ENCODE data around the gene PPM1F.

The PPM1F gene

GRCh38 chr22:21922370-21923162 lies 30.1 kb downstream of the PPM1F start:
- Histone ChIP-seq H3K9me3 (replicated peaks in 1 of 2; ENCODE audit: control insufficient read depth in 2 of 2, insufficient read depth in 1 of 2, low read depth in 1 of 2, low read length in 2 of 2) (no peaks in the 10 kb centered on the region), H4K8ac (ENCODE audit: low read depth, low read length) (no peak overlapping the region), H3K14ac (ENCODE audit: low read length) (no peak overlapping the region), H2BK120ac (ENCODE audit: low read depth, low read length) (no peak overlapping the region), H2BK15ac (ENCODE audit: low read length) (peak overlapping the region; percentile 34), H3K79me1 (ENCODE audit: low read depth, low read length) (no peaks in the 10 kb centered on the region), H3K4me1 (ENCODE audit: control insufficient read depth in 2 of 2, insufficient read depth in 1 of 2, low read depth in 1 of 2, low read length in 2 of 2) (peaks cover 7 to 43% of the 10 kb centered on the region in 2 donors), H2BK5ac (ENCODE audit: low read length) (no peak overlapping the region), H3K18ac (ENCODE audit: low read length) (peak overlapping the region; percentile 50), H2AFZ (ENCODE audit: low read length) (no peak overlapping the region), H3K36me3 (replicated peaks in 1 of 2; ENCODE audit: control insufficient read depth in 2 of 2, insufficient read depth in 2 of 2, low read length in 2 of 2) (peaks cover 0 to 9% of the 10 kb centered on the region in 2 donors), H2AK5ac (ENCODE audit: low read depth, low read length) (peak overlapping the region; percentile 77), H3K4me2 (ENCODE audit: insufficient read depth, low read length, poor library complexity, severe bottlenecking) (no peak overlapping the region), H3K4ac (ENCODE audit: low read length) (peak overlapping the region; percentile 31), H3K4me3 (ENCODE audit: low read length in 2 of 2) (no peak overlapping the region), H3K9ac (ENCODE audit: low read depth, low read length, poor library complexity) (no peak overlapping the region), H3K27ac (replicated peaks; ENCODE audit: low read length) (no peak overlapping the region), H3K27me3 (ENCODE audit: control insufficient read depth in 3 of 3, insufficient read depth in 3 of 3, low read depth in 1 of 3, low read length in 3 of 3) (no peaks in the 10 kb centered on the region), H4K91ac (ENCODE audit: low read depth, low read length, poor library complexity) (no peak overlapping the region), H3K23ac (ENCODE audit: low read depth, low read length, poor library complexity) (peak overlapping the region; percentile 56), H2BK12ac (ENCODE audit: low read length) (no peak overlapping the region)
- DNase-seq (ENCODE audit: low spot score), result no peak
- WGBS, 2 donors (ENCODE audit: extremely low coverage in 2 of 2, insufficient read length in 2 of 2, insufficient replicate concordance in 1 of 2), result no CpG with 5 or more reads among the region's 20 CpGs

GRCh38 chr22:21921729-21922128 lies 30.9 kb downstream of the PPM1F start:
- no peak for DNase-seq (ENCODE audit: low spot score)
- peak overlapping the region; percentile 39 for H3K18ac ChIP-seq (ENCODE audit: low read length)
- H4K91ac ChIP-seq (ENCODE audit: low read depth, low read length, poor library complexity), result peak overlapping the region; percentile 3
- H3K27ac ChIP-seq (replicated peaks; ENCODE audit: low read length), result no peak overlapping the region
- no peak overlapping the region for H2AFZ ChIP-seq (ENCODE audit: low read length)
- no peak overlapping the region for H2BK120ac ChIP-seq (ENCODE audit: low read depth, low read length)
- no peaks in the 10 kb centered on the region for H3K27me3 ChIP-seq (ENCODE audit: control insufficient read depth in 3 of 3, insufficient read depth in 3 of 3, low read depth in 1 of 3, low read length in 3 of 3)
- H3K4ac ChIP-seq (ENCODE audit: low read length), result no peak overlapping the region
- peak overlapping the region; percentile 59 for H3K14ac ChIP-seq (ENCODE audit: low read length)
- no peak overlapping the region for H3K23ac ChIP-seq (ENCODE audit: low read depth, low read length, poor library complexity)
- no peaks in the 10 kb centered on the region for H3K79me1 ChIP-seq (ENCODE audit: low read depth, low read length)
- no peaks in the 10 kb centered on the region for H3K9me3 ChIP-seq (replicated peaks in 1 of 2; ENCODE audit: control insufficient read depth in 2 of 2, insufficient read depth in 1 of 2, low read depth in 1 of 2, low read length in 2 of 2)
- H2AK5ac ChIP-seq (ENCODE audit: low read depth, low read length), result peak overlapping the region; percentile 3
- WGBS, 2 donors (ENCODE audit: extremely low coverage in 2 of 2, insufficient read length in 2 of 2, insufficient replicate concordance in 1 of 2), result no CpG with 5 or more reads among the region's 8 CpGs
- peaks cover 0 to 5% of the 10 kb centered on the region in 2 donors for H3K36me3 ChIP-seq (replicated peaks in 1 of 2; ENCODE audit: control insufficient read depth in 2 of 2, insufficient read depth in 2 of 2, low read length in 2 of 2)
- H4K8ac ChIP-seq (ENCODE audit: low read depth, low read length), result no peak overlapping the region
- no peak overlapping the region for H3K4me3 ChIP-seq (ENCODE audit: low read length in 2 of 2)
- H2BK12ac ChIP-seq (ENCODE audit: low read length), result no peak overlapping the region
- H2BK5ac ChIP-seq (ENCODE audit: low read length), result no peak overlapping the region
- peaks cover 12 to 40% of the 10 kb centered on the region in 2 donors for H3K4me1 ChIP-seq (ENCODE audit: control insufficient read depth in 2 of 2, insufficient read depth in 1 of 2, low read depth in 1 of 2, low read length in 2 of 2)
- H2BK15ac ChIP-seq (ENCODE audit: low read length), result no peak overlapping the region
- H3K9ac ChIP-seq (ENCODE audit: low read depth, low read length, poor library complexity), result no peak overlapping the region
- no peak overlapping the region for H3K4me2 ChIP-seq (ENCODE audit: insufficient read depth, low read length, poor library complexity, severe bottlenecking)

GRCh38 chr22:21921184-21921721 lies 31.4 kb downstream of the PPM1F start:
- Histone ChIP-seq H2AFZ (ENCODE audit: low read length) (no peak overlapping the region), H2BK5ac (ENCODE audit: low read length) (no peak overlapping the region), H4K91ac (ENCODE audit: low read depth, low read length, poor library complexity) (peak overlapping the region; percentile 3), H3K9me3 (replicated peaks in 1 of 2; ENCODE audit: control insufficient read depth in 2 of 2, insufficient read depth in 1 of 2, low read depth in 1 of 2, low read length in 2 of 2) (no peaks in the 10 kb centered on the region), H2BK15ac (ENCODE audit: low read length) (no peak overlapping the region), H3K4ac (ENCODE audit: low read length) (no peak overlapping the region), H3K27ac (replicated peaks; ENCODE audit: low read length) (no peak overlapping the region), H3K4me1 (ENCODE audit: control insufficient read depth in 2 of 2, insufficient read depth in 1 of 2, low read depth in 1 of 2, low read length in 2 of 2) (peaks cover 12 to 40% of the 10 kb centered on the region in 2 donors), H3K4me2 (ENCODE audit: insufficient read depth, low read length, poor library complexity, severe bottlenecking) (no peak overlapping the region), H4K8ac (ENCODE audit: low read depth, low read length) (no peak overlapping the region), H3K27me3 (ENCODE audit: control insufficient read depth in 3 of 3, insufficient read depth in 3 of 3, low read depth in 1 of 3, low read length in 3 of 3) (no peaks in the 10 kb centered on the region), H2BK120ac (ENCODE audit: low read depth, low read length) (no peak overlapping the region), H3K18ac (ENCODE audit: low read length) (peak overlapping the region; percentile 39), H3K79me1 (ENCODE audit: low read depth, low read length) (no peaks in the 10 kb centered on the region), H3K23ac (ENCODE audit: low read depth, low read length, poor library complexity) (no peak overlapping the region), H2BK12ac (ENCODE audit: low read length) (no peak overlapping the region), H2AK5ac (ENCODE audit: low read depth, low read length) (peak overlapping the region; percentile 3), H3K4me3 (ENCODE audit: low read length in 2 of 2) (no peak overlapping the region), H3K36me3 (replicated peaks in 1 of 2; ENCODE audit: control insufficient read depth in 2 of 2, insufficient read depth in 2 of 2, low read length in 2 of 2) (peaks cover 0 to 5% of the 10 kb centered on the region in 2 donors), H3K14ac (ENCODE audit: low read length) (peak overlapping the region; percentile 59), H3K9ac (ENCODE audit: low read depth, low read length, poor library complexity) (no peak overlapping the region)
- DNase-seq (ENCODE audit: low spot score), result no peak
- WGBS, 2 donors (ENCODE audit: extremely low coverage in 2 of 2, insufficient read length in 2 of 2, insufficient replicate concordance in 1 of 2), result no CpG with 5 or more reads among the region's 13 CpGs

GRCh38 chr22:21920341-21921183 lies 32.1 kb downstream of the PPM1F start:
- Histone ChIP-seq H3K4me3 (ENCODE audit: low read length in 2 of 2) (no peak overlapping the region), H3K27ac (replicated peaks; ENCODE audit: low read length) (no peak overlapping the region), H3K9me3 (replicated peaks in 1 of 2; ENCODE audit: control insufficient read depth in 2 of 2, insufficient read depth in 1 of 2, low read depth in 1 of 2, low read length in 2 of 2) (no peaks in the 10 kb centered on the region), H2AK5ac (ENCODE audit: low read depth, low read length) (peak overlapping the region; percentile 17), H2BK120ac (ENCODE audit: low read depth, low read length) (no peak overlapping the region), H3K4me1 (ENCODE audit: control insufficient read depth in 2 of 2, insufficient read depth in 1 of 2, low read depth in 1 of 2, low read length in 2 of 2) (peaks cover 12 to 35% of the 10 kb centered on the region in 2 donors), H3K79me1 (ENCODE audit: low read depth, low read length) (no peaks in the 10 kb centered on the region), H2AFZ (ENCODE audit: low read length) (no peak overlapping the region), H4K91ac (ENCODE audit: low read depth, low read length, poor library complexity) (no peak overlapping the region), H2BK15ac (ENCODE audit: low read length) (no peak overlapping the region), H3K9ac (ENCODE audit: low read depth, low read length, poor library complexity) (no peak overlapping the region), H3K18ac (ENCODE audit: low read length) (peak overlapping the region; percentile 46), H3K4me2 (ENCODE audit: insufficient read depth, low read length, poor library complexity, severe bottlenecking) (no peak overlapping the region), H2BK5ac (ENCODE audit: low read length) (no peak overlapping the region), H3K4ac (ENCODE audit: low read length) (no peak overlapping the region), H2BK12ac (ENCODE audit: low read length) (no peak overlapping the region), H4K8ac (ENCODE audit: low read depth, low read length) (peak overlapping the region; percentile 45), H3K27me3 (ENCODE audit: control insufficient read depth in 3 of 3, insufficient read depth in 3 of 3, low read depth in 1 of 3, low read length in 3 of 3) (no peaks in the 10 kb centered on the region), H3K23ac (ENCODE audit: low read depth, low read length, poor library complexity) (peak overlapping the region; percentile 13), H3K36me3 (replicated peaks in 1 of 2; ENCODE audit: control insufficient read depth in 2 of 2, insufficient read depth in 2 of 2, low read length in 2 of 2) (peaks cover 0 to 5% of the 10 kb centered on the region in 2 donors), H3K14ac (ENCODE audit: low read length) (no peak overlapping the region)
- no peak for DNase-seq (ENCODE audit: low spot score)
- WGBS, 2 donors (ENCODE audit: extremely low coverage in 2 of 2, insufficient read length in 2 of 2, insufficient replicate concordance in 1 of 2), result no CpG with 5 or more reads among the region's 16 CpGs

All from neuronal stem cell (in vitro differentiated cells).